DMS 273 (cell line): ENCODE measurements around the gene OR2A2.

Experiments
- DNase-seq: peaks from one replicate; lab custom pipeline; 2025; ENCODE audit not compliant: unreplicated experiment; lab: John Stamatoyannopoulos, UW

OR2A2 gene

GRCh38 chr7:144137501-144137900 lies 28.1 kb downstream of the OR2A2 start:
- DNase-seq: no peak

- DNase-seq: no peak
Observed at GRCh38 chr7:144142187-144142586, 32.8 kb downstream of the OR2A2 start.

- no peak for DNase-seq
Observed at GRCh38 chr7:144144426-144144825, 35.0 kb downstream of the OR2A2 start.

- DNase-seq: no peak
Observed at GRCh38 chr7:144148224-144148827, 38.9 kb downstream of the OR2A2 start.

- no peak for DNase-seq
Observed at GRCh38 chr7:144158861-144159260, 49.5 kb downstream of the OR2A2 start.
